ENCODE results near the gene SMIM12. TPM values are rescaled to one million over a fixed set of nuclear protein-coding genes. Genes with fewer than 3 reads are reported as not detected.

The SMIM12 gene
- total RNA-seq, 3 donors from 2014 or later, result 25.0 to 36.7 (median 29.6) TPM

GRCh38 chr1:34844252-34844634 lies 15.3 kb downstream of the SMIM12 start:
- Histone ChIP-seq H3K36me3 (no peaks in the 10 kb centered on the region), H3K4me1 (no peaks in the 10 kb centered on the region), H3K27ac (peak overlapping the region in 1 of 2 donors; percentile 50), H3K9me3 (no peaks in the 10 kb centered on the region), H3K4me3 (no peak overlapping the region), H3K27me3 (no peaks in the 10 kb centered on the region)
- intact Hi-C loops (cut with DNase I; ENCODE audit: low total_unique reads), result no loop called here
- no peak for TF ChIP-seq POLR2A (IDR thresholded peaks at IDR 0.05)
- no peak for TF ChIP-seq CTCF (IDR thresholded peaks at IDR 0.05)
- TF ChIP-seq POLR2AphosphoS5 (IDR thresholded peaks at IDR 0.05), result no peak
- DNase-seq (ENCODE audit: low spot score in 2 of 2), result no peak

GRCh38 chr1:34843392-34844251 lies 15.9 kb downstream of the SMIM12 start:
- DNase-seq (ENCODE audit: low spot score in 2 of 2), result no peak
- peak overlapping the region in 1 of 2 donors; percentile 50 for H3K27ac ChIP-seq
- H3K36me3 ChIP-seq, result no peaks in the 10 kb centered on the region
- H3K4me3 ChIP-seq, result no peak overlapping the region
- TF ChIP-seq CTCF (IDR thresholded peaks at IDR 0.05) (no peak), POLR2AphosphoS5 (IDR thresholded peaks at IDR 0.05) (no peak), POLR2A (IDR thresholded peaks at IDR 0.05) (no peak)
- no peaks in the 10 kb centered on the region for H3K9me3 ChIP-seq
- no peaks in the 10 kb centered on the region for H3K4me1 ChIP-seq
- intact Hi-C loops (cut with DNase I; ENCODE audit: low total_unique reads), result no loop called here
- H3K27me3 ChIP-seq, result no peaks in the 10 kb centered on the region

- H3K27ac ChIP-seq, result peak overlapping the region in 1 of 2 donors; percentile 50
- no peak for TF ChIP-seq POLR2A (IDR thresholded peaks at IDR 0.05)
- no peak for TF ChIP-seq POLR2AphosphoS5 (IDR thresholded peaks at IDR 0.05)
Observed at GRCh38 chr1:34842952-34843371, 16.6 kb downstream of the SMIM12 start.

GRCh38 chr1:34842073-34842472 lies 17.5 kb downstream of the SMIM12 start:
- intact Hi-C loops (cut with DNase I; ENCODE audit: low total_unique reads), result no loop called here
- no peak overlapping the region for H3K4me3 ChIP-seq
- H3K27ac ChIP-seq, result no peak overlapping the region
- DNase-seq (ENCODE audit: low spot score in 2 of 2), result no peak
- no peaks in the 10 kb centered on the region for H3K27me3 ChIP-seq
- H3K4me1 ChIP-seq, result no peaks in the 10 kb centered on the region
- H3K9me3 ChIP-seq, result no peaks in the 10 kb centered on the region
- no peaks in the 10 kb centered on the region for H3K36me3 ChIP-seq
- TF ChIP-seq POLR2AphosphoS5 (IDR thresholded peaks at IDR 0.05), result no peak

More at GRCh38 chr1:34842952-34843371, 16.6 kb downstream of the SMIM12 start:
- no peaks in the 10 kb centered on the region for H3K27me3 ChIP-seq
- no peaks in the 10 kb centered on the region for H3K36me3 ChIP-seq
- intact Hi-C loops (cut with DNase I; ENCODE audit: low total_unique reads), result no loop called here
- DNase-seq (ENCODE audit: low spot score in 2 of 2), result no peak
- H3K9me3 ChIP-seq, result no peaks in the 10 kb centered on the region
- no peaks in the 10 kb centered on the region for H3K4me1 ChIP-seq
- no peak overlapping the region for H3K4me3 ChIP-seq

- no peaks in the 10 kb centered on the region for H3K9me3 ChIP-seq
- no peak overlapping the region for H3K4me3 ChIP-seq
- intact Hi-C loops (cut with DNase I; ENCODE audit: low total_unique reads), result no loop called here
- TF ChIP-seq CTCF (IDR thresholded peaks at IDR 0.05) (no peak), POLR2A (IDR thresholded peaks at IDR 0.05) (no peak)
- H3K4me1 ChIP-seq, result no peaks in the 10 kb centered on the region
- no peak for DNase-seq (ENCODE audit: low spot score in 2 of 2)
- no peaks in the 10 kb centered on the region for H3K27me3 ChIP-seq
- no peaks in the 10 kb centered on the region for H3K36me3 ChIP-seq
- H3K27ac ChIP-seq, result no peak overlapping the region
Observed at GRCh38 chr1:34840426-34840825, 19.1 kb downstream of the SMIM12 start.

- H3K4me1 ChIP-seq, result no peaks in the 10 kb centered on the region
- H3K9me3 ChIP-seq, result no peaks in the 10 kb centered on the region
- H3K36me3 ChIP-seq, result no peaks in the 10 kb centered on the region
- H3K4me3 ChIP-seq, result no peak overlapping the region
- intact Hi-C loops (cut with DNase I; ENCODE audit: low total_unique reads), result no loop called here
- TF ChIP-seq POLR2A (IDR thresholded peaks at IDR 0.05), result no peak
- TF ChIP-seq POLR2AphosphoS5 (IDR thresholded peaks at IDR 0.05), result no peak
- no peak for TF ChIP-seq CTCF (IDR thresholded peaks at IDR 0.05)
- no peak for DNase-seq (ENCODE audit: low spot score in 2 of 2)
- H3K27me3 ChIP-seq, result no peaks in the 10 kb centered on the region
- H3K27ac ChIP-seq, result no peak overlapping the region
Observed at GRCh38 chr1:34839526-34840305, 19.8 kb downstream of the SMIM12 start.
